ENCODE measurements around the gene DEDD2. TPM values are rescaled to one million over a fixed set of nuclear protein-coding genes. Genes with fewer than 3 reads are reported as not detected.

Gene DEDD2
- total RNA-seq (2022; extraction: Qiagen RNA extraction): 50.3 to 74.2 TPM (median 67.4 TPM) in 5 replicates

GRCh38 chr19:42217520-42218437, at the start of gene DEDD2:
DEDD2 (minus strand) TSS chr19:42217677; CDS start chr19:42217007, 670 bp downstream.

GRCh38 chr19:42254850-42255765, 37.6 kb upstream of the DEDD2 start, which contains the start of gene ERF:
ERF (minus strand) TSS chr19:42255128; CDS start chr19:42254999, 129 bp downstream.

GRCh38 chr19:42242512-42243409, 25.3 kb upstream of the DEDD2 start, which contains the start of gene GSK3A:
GSK3A (minus strand) TSS chr19:42242602; CDS start chr19:42242465, 137 bp downstream.

GRCh38 chr19:42219812-42220750, 2.6 kb upstream of the DEDD2 start, which contains the start of gene ZNF526:
ZNF526 (plus strand) TSS chr19:42220312; CDS start chr19:42224404, 4,092 bp downstream.

Other genes with a start within 250 kb of the DEDD2 start
- 3.4 to 4.8 TPM (median 4.1 TPM) in 5 replicates for gene ATP1A3, start 223.4 kb downstream of the DEDD2 start, total RNA-seq (2022; extraction: Qiagen RNA extraction)
- gene GRIK5, start 147.5 kb downstream of the DEDD2 start, total RNA-seq (2022; extraction: Qiagen RNA extraction): 0.33 to 0.53 TPM (median 0.43 TPM) in 5 replicates
- 29.6 to 38.8 TPM (median 36.5 TPM) in 5 replicates for gene ZNF574, start 141.5 kb downstream of the DEDD2 start, total RNA-seq (2022; extraction: Qiagen RNA extraction)
- gene POU2F2, start 85.2 kb downstream of the DEDD2 start, total RNA-seq (2022; extraction: Qiagen RNA extraction): 0.18 to 0.65 TPM (median 0.45 TPM) in 5 replicates
- gene ZNF526, start 2.6 kb upstream of the DEDD2 start, total RNA-seq (2022; extraction: Qiagen RNA extraction): 16.7 to 20.4 TPM (median 19.7 TPM) in 5 replicates
- 106 to 149 TPM (median 146 TPM) in 5 replicates for gene GSK3A, start 24.9 kb upstream of the DEDD2 start, total RNA-seq (2022; extraction: Qiagen RNA extraction)
- 90.1 to 130 TPM (median 124 TPM) in 5 replicates for gene ERF, start 37.5 kb upstream of the DEDD2 start, total RNA-seq (2022; extraction: Qiagen RNA extraction)
- 40.6 to 55.1 TPM (median 48.9 TPM) in 5 replicates for gene CIC, start 51.6 kb upstream of the DEDD2 start, total RNA-seq (2022; extraction: Qiagen RNA extraction)
- 2.8 to 4.4 TPM (median 3.8 TPM) in 5 replicates for gene PRR19, start 84.5 kb upstream of the DEDD2 start, total RNA-seq (2022; extraction: Qiagen RNA extraction)
- gene PAFAH1B3, start 84.9 kb upstream of the DEDD2 start, total RNA-seq (2022; extraction: Qiagen RNA extraction): 130 to 159 TPM (median 149 TPM) in 5 replicates
- gene TMEM145, start 95.6 kb upstream of the DEDD2 start, total RNA-seq (2022; extraction: Qiagen RNA extraction): 1.8 to 3.7 TPM (median 3.0 TPM) in 5 replicates
- 19.5 to 26.4 TPM (median 24.3 TPM) in 5 replicates for gene MEGF8, start 108.0 kb upstream of the DEDD2 start, total RNA-seq (2022; extraction: Qiagen RNA extraction)
- 43.6 to 57.0 TPM (median 49.3 TPM) in 5 replicates for gene CNFN, start 172.6 kb upstream of the DEDD2 start, total RNA-seq (2022; extraction: Qiagen RNA extraction)
- gene LIPE, start 209.7 kb upstream of the DEDD2 start, total RNA-seq (2022; extraction: Qiagen RNA extraction): 1.3 to 2.3 TPM (median 1.7 TPM) in 5 replicates
- 0.19 TPM in 1 of 5 replicates, not detected in the others for gene CXCL17, start 225.3 kb upstream of the DEDD2 start, total RNA-seq (2022; extraction: Qiagen RNA extraction)

All from A549 treated with Mapracorat at 1 μM for 4 hours (cell line).